Stimulated activated CD4-positive, alpha-beta T cell treated with anti-CD3 and anti-CD28 coated beads, Interleukin-15, amount 100 ng/mL, for 1 hour (primary cell): ENCODE measurements around the gene STX2.
A peak's percentile ranks its signal among the peaks of the same experiment; 100 is the strongest.
"Not testable (repeated sequence)": the region's sequence is repeated elsewhere in the genome, so short reads cannot be mapped to it uniquely, and the experiment has no call there.

Experiments
- DNase-seq, 2 donors: peaks; one replicate each; pipeline ENCODE4 v3.0.0-alpha.2; 2020; ENCODE audit warnings: low read depth in 1 of 2, low spot score in 1 of 2

STX2 gene

GRCh38 chr12:130768120-130768519 is 70.9 kb downstream of the STX2 start:
- DNase-seq, result no peak

GRCh38 chr12:130766470-130766869 is 72.6 kb downstream of the STX2 start:
- no peak for DNase-seq

GRCh38 chr12:130765186-130765659 is 73.8 kb downstream of the STX2 start:
- no peak for DNase-seq

GRCh38 chr12:130764475-130765185 is 74.4 kb downstream of the STX2 start:
- no peak for DNase-seq

- no peak for DNase-seq
These were observed 75.0 kb downstream of the STX2 start for GRCh38 chr12:130764073-130764472.

- no peak for DNase-seq
These were observed 76.8 kb downstream of the STX2 start for GRCh38 chr12:130762319-130762675.

GRCh38 chr12:130761537-130762318 is 77.3 kb downstream of the STX2 start:
- peak; percentile 17 to 55 for DNase-seq

GRCh38 chr12:130754234-130754901 is 84.7 kb downstream of the STX2 start:
- DNase-seq, result no peak

GRCh38 chr12:130752692-130753230 is 86.3 kb downstream of the STX2 start:
- DNase-seq, result no peak

GRCh38 chr12:130752037-130752436 is 87.0 kb downstream of the STX2 start:
- DNase-seq, result not testable (repeated sequence)

GRCh38 chr12:130748786-130749185 is 90.3 kb downstream of the STX2 start:
- DNase-seq, result no peak

GRCh38 chr12:130747867-130748740 is 90.9 kb downstream of the STX2 start:
- DNase-seq, result peak; percentile 29 to 56

- no peak for DNase-seq
These were observed 92.5 kb downstream of the STX2 start for GRCh38 chr12:130746546-130746945.

GRCh38 chr12:130745921-130746320 is 93.1 kb downstream of the STX2 start:
- no peak for DNase-seq

- no peak for DNase-seq
These were observed 94.8 kb downstream of the STX2 start for GRCh38 chr12:130744274-130744673.

- no peak for DNase-seq
These were observed 95.4 kb downstream of the STX2 start for GRCh38 chr12:130743606-130744005.

GRCh38 chr12:130743176-130743575 is 95.9 kb downstream of the STX2 start:
- DNase-seq, result no peak

- no peak for DNase-seq
These were observed 96.3 kb downstream of the STX2 start for GRCh38 chr12:130742716-130743115.

GRCh38 chr12:130742112-130742511 is 96.9 kb downstream of the STX2 start:
- no peak for DNase-seq
